Right hindlimb (tissue), 1 donor: ENCODE measurements around the gene FAM76B.
A peak's percentile ranks its signal among the peaks of the same experiment; 100 is the strongest.
"Not testable (repeated sequence)": the region's sequence is repeated elsewhere in the genome, so short reads cannot be mapped to it uniquely, and the experiment has no call there.

Experiments
- DNase-seq: peaks from one replicate; pipeline ENCODE4 v3.0.0-alpha.2; 2018

FAM76B gene

DNA sequence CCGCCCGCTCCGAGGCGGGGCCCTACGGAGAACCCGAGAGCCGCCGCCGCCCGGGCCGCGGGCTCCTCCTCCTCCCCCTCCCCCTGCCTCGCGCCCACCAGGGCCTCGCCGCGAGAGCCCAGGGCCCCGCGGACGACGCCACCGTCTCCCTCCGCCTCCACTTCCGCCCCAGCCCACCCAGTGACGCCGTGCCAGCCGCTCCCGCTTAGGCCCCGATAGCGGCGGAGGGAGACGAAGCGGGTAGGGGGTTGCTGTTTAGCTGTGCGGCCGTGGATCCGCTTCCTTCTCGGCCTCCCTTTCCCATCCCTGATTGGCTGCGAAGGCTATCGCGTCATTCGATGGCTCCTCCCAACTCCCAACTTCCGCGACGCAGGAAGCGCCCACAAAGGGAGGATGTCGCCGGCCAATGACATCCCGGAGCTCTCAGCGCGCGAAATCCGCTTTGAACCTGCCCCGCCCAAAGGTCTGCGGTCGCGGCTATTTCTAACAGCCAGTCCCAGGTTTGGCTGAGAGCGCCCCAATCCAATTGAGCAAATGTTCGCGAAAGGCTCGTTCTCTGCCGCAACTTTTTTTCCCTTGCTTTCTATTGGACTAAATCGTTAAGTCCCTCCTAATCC is at the start of gene FAM76B:
TSS of gene FAM76B (minus strand) at position 277 of the 617 bp plus-strand sequence. CDS start 304 bp downstream, outside the sequence.
- DNase-seq: peak; percentile 99

DNA sequence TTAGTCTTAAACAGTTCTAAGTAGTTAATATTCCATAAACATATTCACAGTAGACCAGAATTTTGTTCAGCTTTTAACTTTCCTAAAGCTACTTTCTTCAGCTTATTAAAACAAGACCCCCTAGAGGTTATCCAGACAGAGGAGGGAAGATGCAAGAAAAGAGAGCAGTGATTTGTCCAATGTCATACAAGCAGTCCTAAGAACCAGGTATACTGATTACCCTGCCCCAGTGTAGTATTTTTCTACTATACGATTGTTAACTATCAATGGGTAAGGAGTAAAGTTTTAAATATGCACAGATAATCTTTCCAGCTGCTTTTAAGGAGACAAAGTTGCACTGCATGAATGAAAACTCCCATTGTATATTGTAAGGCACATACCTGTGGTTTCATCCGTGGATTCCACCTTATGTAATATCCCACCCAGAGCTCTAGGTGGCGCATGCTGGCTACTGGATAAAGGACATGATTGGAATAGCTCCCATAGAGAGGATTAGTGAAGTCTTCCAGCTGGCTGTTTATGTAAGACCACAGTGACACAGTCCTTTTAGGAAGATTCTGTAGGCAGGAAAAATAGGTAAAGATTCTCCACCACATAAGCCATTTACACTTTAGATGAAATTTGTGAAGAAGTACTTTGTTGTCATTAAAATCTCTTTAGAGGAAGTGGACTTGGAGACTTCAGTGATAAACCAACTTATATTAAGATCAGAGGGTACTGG is 46.3 kb upstream of the FAM76B start:
- DNase-seq: peak; percentile 66

DNA sequence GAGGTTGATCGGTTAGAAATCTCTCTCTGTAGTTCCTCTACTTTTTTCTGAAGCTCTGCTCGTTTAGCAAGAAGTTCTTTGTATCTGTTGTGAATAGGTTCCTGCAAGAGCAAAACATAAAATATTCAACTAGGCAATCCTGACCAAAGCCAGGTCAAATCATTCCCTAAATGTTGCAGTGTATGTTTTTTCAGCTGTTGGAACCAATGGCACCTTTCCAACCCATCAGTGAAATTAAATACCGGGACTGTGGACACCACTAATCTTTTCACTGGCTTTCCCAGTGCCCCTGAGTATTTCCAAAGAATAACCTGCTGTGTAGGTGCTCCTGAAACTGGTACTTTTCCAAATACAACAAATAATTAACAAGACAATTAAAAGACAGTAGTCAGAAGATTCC is 45.8 kb upstream of the FAM76B start:
- no peak for DNase-seq

DNA sequence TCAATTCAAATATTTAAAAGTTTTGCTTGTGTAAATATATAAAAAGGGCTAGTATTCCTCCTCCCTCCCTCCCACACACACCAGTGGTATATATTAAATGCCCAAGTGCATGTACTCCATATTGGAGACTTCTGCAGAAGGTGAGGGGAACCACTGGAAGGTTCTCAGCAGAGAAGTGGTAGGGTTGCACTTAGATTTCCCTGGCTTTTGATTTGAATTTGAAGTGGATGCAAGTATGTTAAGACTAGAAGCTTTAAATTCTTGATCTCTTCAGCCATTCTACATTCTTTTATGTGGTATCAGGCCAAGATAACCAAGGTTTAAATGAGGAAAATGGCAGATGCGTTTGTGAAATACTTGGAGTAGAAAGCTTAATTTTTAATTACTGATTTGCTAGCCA is 43.8 kb upstream of the FAM76B start:
- no peak for DNase-seq

DNA sequence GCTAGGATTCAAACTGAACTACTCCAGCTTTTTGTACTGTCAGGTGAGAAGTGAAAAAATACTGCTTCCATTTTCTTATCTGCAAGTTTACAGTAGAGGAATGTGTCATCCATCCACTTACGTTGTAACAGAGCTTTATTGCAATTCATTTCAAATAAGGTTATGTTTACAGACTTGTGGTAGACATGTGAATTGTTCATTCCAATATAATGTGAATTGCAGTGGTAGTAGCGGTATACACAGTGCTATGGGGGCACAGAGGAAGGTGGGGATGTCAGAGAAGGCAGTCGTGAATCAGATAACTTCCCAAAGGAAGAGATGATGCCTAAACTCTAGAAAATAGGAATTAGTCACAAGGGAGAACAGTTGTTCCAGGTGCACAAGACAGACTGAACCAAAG is 43.2 kb upstream of the FAM76B start:
- no peak for DNase-seq

DNA sequence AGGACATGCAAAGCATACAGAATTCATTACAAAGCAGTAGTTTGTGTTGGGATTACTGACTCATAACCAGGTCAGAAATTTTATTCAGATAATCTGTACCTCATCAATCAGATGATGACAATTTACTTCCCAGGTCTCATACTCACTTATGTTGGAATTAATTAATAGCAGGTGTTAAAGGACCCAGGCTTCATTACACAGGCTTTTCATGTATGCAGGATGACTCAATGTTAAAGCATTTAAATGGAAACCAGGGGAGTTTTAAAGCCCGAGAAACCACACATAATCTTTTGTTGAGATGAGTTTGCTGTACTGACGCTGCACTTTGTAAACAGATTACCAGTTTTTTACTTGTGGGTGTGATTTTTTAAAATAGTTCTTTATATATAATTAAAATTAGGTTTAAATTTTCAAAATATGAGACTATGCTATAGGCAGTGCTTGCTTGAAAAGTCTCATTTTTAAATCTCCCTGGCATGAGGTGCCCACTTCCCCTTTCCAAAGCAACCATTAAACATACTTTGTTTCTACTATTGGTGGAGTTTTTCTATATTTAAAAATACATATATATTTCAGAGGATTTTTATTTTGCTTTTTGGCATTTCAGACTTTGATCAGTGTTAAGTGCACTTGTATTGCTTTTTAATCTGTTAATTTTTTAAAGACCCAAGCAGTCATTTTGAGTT is 41.8 kb upstream of the FAM76B start:
- DNase-seq: no peak

DNA sequence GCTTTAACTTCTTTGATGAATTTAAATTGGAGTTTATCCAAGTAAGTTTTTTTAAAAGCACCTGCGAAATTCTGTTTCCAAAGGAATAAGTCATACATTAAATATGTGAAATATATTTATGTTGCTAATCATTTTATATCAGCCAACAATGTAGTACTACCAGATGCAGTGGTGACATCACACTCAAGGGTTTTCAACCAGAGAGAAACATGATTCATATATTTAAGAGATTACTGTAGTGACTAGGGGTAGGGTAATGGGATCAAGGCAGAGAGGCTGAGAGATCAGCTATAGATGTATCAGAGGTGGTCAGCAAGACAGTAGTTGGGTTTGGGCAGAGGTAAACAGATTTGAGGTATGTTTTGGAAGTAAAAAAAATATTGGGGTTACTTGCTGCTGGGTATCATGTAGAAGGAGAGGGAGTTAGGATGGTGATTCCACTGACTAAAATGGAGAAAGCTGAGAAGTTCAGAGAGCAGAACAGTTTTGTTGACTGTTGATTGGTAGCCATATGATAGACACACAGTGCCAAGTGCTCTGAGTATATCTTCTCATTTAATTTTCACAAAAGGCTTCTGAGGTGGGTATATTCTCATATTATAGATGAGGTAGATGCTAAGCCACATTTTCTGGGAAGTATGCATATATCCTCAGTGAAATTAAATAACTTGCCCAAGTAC is 40.1 kb upstream of the FAM76B start:
- no peak for DNase-seq

DNA sequence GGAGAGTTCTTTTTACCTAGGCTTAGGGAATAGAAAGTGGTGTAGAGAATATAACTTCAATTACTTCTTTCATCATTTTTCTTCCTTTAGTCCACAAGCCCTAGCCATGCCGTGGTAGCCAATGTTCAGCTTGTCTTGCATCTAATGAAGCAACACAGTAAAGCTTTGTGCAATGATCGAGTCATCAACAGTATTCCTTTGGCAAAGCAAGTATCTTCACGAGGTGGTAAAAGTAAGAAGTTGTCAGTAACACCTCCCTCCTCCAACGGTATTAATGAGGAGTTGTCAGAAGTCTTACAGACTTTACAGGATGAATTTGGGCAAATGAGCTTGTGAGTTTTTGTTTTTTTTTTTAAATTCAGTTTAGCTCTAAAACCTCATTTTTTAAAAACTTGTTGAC is 38.1 kb upstream of the FAM76B start:
- no peak for DNase-seq

DNA sequence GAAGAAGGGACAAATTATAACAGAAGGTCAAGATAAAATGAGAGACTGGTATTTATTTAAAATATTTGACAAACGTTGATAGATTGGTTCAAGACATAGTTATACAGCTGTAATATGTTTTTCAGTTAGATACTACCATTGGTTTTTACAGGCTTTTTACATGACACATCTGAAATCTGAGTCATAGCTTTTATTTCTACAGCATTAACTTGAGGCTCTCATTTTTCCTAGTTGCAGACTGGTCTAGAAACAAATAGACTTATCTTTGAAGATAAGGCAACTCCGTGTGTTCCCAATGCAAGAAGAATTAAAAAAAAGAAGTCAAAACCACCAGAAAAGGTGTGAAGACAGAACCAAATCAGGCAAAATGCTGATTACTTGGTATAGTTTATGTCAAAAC is 32.1 kb upstream of the FAM76B start:
- DNase-seq: no peak

DNA sequence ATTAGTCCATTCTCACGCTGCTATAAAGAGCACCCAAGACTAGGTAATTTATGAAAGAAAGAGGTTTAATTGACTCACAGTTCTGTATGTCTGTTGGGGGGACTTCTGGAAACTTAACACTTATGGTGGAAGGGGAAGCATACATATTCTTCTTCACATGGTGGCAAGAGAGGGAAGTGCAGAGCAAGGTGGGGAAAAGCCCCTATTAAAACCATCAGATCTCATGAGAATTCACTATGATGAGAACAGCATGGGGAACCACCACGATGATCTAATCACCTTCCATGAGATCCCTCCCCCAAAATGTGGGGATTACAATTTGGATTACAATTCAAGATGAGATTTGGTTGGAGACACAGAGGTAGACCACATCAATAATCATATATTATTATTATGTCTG is 26.5 kb upstream of the FAM76B start:
- no peak for DNase-seq

DNA sequence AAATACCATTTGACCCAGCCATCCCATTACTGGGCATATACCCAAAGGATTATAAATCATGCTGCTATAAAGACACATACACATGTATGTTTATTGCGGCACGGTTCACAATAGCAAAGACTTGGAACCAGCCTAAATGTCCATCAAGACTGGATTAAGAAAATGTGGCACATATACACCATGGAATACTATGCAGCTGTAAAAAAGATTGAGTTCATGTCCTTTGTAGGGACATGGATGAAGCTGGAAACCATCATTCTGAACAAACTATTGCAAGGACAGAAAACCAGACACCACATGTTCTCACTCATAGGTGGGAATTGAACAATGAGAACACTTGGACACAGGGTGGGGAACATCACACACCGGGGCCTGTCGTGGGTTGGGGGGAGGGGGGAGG is 21.5 kb upstream of the FAM76B start:
- not testable (repeated sequence) for DNase-seq

DNA sequence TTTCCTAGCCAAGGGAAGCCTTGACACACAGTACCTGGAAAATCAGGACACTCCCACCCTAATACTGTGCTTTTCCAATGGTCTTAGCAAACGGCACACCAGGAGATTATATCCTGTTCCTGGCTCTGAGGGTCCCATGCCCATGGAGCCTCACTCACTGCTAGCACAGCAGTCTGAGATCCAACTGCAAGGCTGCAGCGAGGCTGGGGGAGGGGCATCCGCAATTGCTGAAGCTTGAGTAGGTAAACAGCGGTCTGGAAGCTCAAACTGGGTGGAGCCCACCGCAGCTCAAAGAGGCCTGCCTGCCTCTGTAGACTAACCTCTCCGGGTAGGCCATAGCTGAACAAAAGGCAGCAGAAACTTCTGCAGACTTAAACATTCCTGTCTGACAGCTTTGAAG is 16.9 kb upstream of the FAM76B start:
- DNase-seq: not testable (repeated sequence)

DNA sequence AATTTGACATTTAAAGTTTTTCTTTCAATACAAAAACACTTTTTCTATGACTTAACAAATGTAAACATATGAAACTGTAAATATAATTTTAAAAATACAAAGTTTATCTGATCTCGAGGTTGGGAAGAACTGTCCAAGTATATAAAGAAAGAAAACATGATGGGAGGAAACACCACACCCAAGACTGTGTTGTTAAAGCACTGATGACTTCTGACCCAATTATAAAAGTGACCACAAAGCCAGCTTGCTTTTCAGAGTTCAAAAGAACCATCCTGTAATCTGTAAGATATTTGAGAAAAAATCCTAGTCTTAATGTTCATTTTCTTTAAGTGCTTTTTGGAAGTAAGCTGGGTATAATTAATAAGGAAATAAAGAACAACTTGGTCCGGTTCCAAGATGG is 16.3 kb upstream of the FAM76B start:
- no peak for DNase-seq

DNA sequence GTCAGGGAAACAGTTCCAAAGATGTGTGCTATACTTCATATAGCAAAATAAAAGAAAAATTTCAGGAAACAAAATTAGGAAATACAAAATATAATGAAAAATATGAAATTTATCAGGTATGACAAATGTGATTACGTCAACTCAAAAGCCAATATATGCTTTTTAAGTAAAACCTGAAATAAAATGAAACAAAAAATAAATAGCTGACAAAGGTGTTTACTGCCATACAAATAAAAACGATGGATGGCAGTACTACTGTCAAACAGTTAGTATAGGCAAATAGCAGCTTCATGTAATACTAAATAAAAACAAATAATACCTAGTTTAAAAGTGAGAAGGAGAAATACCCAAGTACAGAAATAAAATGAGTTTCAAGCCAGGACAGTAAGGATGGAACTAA is 14.4 kb upstream of the FAM76B start:
- DNase-seq: no peak

DNA sequence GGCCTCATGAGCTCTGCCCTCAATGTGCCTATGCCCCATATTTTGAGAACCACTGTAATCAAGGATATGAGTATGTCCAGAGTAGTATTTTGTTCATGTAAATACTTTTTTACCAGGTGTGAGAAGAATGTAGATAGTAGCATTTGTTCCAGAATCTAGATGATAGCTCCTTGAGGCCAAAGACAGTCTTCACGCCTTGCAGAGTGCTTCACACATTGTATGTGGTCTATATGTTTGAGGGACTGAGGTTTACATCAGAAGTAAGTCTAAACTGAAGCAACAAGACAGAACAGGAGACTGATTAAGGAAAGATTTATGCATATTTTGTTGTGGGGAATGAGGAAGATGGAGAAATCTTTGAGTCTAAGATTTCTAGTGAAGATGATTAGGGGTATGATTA is 13.2 kb upstream of the FAM76B start:
- no peak for DNase-seq

DNA sequence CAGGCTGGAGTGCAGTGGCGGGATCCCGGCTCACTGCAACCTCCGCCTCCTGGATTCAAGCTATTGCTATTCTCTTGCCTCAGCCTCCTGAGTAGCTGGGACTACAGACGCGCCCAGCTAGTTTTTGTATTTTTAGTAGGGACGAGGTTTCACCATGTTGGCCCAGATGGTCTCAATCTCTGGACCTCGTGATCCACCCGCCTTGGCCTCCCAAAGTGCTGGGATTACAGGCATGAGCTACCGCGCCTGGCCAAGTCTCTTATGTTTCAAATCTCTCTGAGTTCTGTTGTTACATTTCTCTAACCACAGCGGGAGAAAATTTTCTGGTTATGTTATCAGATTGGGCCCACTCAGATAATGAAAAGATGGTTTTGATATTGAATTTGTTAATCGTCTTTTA is 10.9 kb upstream of the FAM76B start:
- no peak for DNase-seq

DNA sequence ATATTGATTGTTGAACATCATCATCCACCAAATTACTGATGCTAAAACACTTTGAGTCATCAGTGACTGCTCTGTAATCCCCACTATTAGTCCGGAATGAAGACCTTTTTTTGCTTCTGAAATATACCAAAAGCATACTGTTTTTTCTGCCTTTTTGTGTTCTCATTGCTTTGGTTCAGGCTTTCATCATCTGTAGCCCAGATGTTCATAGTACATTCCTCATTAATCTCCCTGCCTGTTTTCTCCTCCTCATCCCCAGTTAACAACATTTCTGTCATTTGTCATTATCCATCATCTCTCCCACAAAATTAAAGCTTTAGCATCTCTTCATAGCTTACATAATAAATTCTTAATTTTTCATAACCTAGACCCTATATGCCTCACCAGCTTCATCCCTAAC is 10.0 kb upstream of the FAM76B start:
- DNase-seq: no peak

DNA sequence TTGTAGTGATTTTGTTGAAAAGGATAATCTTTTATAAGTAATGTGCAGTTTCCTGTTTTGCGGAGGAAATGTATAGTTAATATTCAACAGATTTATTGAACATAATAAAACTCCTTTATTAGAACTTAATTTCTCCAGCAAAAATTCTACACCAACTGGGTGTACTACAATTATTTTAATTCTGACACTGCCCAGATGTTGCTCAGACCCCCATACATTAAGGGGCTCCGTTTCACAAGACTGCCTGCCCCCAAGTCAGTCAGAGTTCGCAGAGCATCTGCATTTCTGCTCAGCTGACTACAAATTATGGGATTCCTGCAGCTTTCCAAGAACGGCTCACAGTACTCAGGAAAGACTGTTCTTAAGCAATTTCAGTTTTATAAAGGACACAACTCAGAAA is 6.9 kb upstream of the FAM76B start:
- DNase-seq: no peak

DNA sequence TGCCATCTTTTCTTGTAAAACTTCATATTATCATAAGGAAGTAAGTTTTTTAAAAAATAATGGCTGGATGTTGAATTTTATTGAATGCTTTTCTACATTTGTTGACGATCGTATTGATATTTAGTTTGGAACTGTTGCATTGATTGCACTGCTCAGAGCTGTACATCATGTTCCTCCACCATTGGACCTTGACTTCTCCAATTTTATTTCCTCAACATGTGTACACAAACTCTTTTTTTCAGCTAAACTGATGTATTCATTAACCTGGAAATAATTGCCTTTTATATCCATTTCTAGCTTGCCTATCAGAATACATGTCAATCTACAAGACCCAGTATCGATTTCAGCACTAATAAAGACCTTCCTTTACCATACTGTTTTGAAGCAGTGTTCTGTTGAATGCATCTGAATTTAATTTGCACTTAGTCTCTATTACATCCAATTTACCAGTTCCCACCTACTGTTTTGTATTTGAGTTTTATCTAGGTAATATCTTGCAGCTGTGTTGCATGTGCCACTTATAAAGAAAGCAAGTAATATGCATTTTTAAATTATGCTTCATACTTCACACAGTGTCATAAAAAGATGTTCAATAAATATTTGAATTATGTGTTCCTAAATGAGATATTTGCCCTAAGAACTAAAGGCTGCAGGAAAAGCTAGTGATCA is 6.2 kb upstream of the FAM76B start:
- no peak for DNase-seq

DNA sequence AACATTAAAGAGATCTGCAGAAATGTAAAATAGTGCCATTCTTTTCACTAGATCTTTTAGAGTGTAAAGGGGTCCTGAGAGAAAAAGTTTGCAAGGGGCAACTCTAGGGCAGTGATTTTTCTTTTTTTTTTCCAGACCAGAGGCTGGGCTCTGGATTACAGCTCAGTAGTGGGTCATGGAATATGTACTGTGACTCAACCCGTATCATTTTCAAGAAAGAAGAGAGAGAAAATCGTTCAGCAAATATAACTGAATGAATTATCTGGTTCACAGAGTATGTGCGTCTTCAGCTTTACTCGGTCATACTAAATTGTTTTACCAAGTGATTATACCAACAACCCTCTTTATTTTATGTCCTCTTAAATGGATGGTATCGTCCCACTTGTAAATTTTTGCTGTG is 4.5 kb upstream of the FAM76B start:
- no peak for DNase-seq

DNA sequence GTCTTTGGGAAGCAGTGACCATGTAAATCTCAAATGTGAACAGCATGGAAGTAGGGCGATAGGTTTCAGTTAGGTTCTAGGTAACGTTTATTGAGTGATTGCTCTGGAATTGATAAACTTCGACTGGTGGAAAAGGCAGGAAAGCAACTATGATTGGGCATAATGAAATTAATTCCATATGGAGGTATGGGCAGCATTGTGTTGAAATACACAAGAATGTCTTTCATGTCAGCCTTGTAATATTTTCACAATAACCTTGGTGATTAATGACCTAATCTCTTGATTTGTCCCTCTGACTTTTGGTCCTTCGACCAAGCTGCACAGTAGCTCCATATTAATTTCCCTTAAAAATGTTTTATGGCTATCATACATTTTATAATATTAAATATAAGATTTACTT is 3.5 kb upstream of the FAM76B start:
- no peak for DNase-seq

DNA sequence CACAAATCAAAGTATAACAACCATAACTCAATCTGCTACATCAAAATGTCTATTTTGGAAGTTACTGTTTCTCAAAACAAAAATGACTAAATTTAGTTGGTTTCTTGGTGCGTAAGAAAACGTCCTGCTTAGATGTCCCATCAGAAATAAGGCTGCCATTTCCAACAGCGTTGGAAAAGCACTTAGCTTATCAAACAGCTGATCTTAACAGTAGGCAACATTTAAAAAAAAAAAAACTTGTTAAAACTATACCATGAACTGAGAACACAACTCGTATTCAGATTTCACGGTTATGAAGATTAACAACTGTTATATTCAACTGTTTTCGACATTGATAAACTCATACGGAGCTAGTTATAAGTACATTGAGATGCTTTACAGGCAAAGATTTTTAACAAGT is 3.1 kb upstream of the FAM76B start:
- no peak for DNase-seq

DNA sequence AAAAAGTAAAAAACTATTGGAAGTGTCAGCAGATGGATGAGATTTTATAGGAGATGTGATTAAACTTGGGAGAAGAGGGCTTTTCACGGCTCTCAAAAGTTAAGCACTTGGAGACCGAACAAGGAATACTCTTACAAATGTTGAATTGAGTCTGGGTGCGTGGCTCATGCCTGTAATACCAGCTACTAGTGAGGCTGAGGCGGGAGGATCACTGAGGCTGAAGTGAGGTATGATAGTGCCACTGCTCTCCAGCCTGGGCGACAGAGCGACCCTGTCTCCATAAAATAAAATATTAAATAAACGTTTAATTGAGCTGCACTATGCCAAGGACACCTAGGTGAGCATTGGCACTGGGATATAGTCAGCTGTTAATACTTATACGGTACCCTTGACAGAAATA is 2.6 kb upstream of the FAM76B start:
- no peak for DNase-seq
